Progenitor cell of endocrine pancreas (in vitro differentiated cells): Measurements from ENCODE around the gene TRIM56. TPM values are rescaled to one million over a fixed set of nuclear protein-coding genes. Genes with fewer than 3 reads are reported as not detected.
"Not testable (repeated sequence)": the region's sequence is repeated elsewhere in the genome, so short reads cannot be mapped to it uniquely, and the experiment has no call there.

ENCODE experiments used
- DNase-seq: peaks from one replicate; pipeline ENCODE4 v3.0.0; 2021; ENCODE audit warnings: low spot score; ENCODE audit not compliant: unreplicated experiment
- H3K27ac Mint-ChIP-seq: 2 replicates; pipeline ENCODE4 v1.8.0; 2021; ENCODE audit warnings: mild to moderate bottlenecking, moderate library complexity, mixed read lengths
- H3K27me3 Mint-ChIP-seq: 2 replicates; pipeline ENCODE4 v1.8.0; 2021; ENCODE audit warnings: mixed read lengths
- H3K36me3 Mint-ChIP-seq: 2 replicates; pipeline ENCODE4 v1.8.0; 2022; ENCODE audit warnings: mixed read lengths; ENCODE audit not compliant: insufficient read depth
- H3K4me1 Mint-ChIP-seq: 2 replicates; pipeline ENCODE4 v1.8.0; 2021; ENCODE audit warnings: low read depth, mixed read lengths
- H3K4me3 Mint-ChIP-seq: 2 replicates; pipeline ENCODE4 v1.8.0; 2021; ENCODE audit warnings: low read depth, mild to moderate bottlenecking, moderate library complexity, mixed read lengths
- H3K9me3 Mint-ChIP-seq: 2 replicates; pipeline ENCODE4 v1.8.0; 2021; ENCODE audit warnings: low read depth, mixed read lengths
- CTCF ChIP-seq: fragments of 200-600 bp; sonication (generic); IDR thresholded peaks from one replicate; pipeline ENCODE4 v1.5.0; 2021; ENCODE audit warnings: antibody characterized with exemption, mild to moderate bottlenecking; ENCODE audit not compliant: unreplicated experiment
- total RNA-seq: library from RNA; stranded (reverse); gene quantifications from 2 replicates; pipeline ENCODE4 v1.2.1, GENCODE V29; 2021

The TRIM56 gene
- total RNA-seq, 1 donor from 2014 or later, result 19.3 TPM

- no peaks in the 10 kb centered on the region for H3K36me3 Mint-ChIP-seq
- no peak overlapping the region for H3K27ac Mint-ChIP-seq
- no peaks in the 10 kb centered on the region for H3K4me1 Mint-ChIP-seq
- no peak for DNase-seq
- no peaks in the 10 kb centered on the region for H3K9me3 Mint-ChIP-seq
- H3K27me3 Mint-ChIP-seq, result peaks cover 26% of the 10 kb centered on the region
- TF ChIP-seq CTCF, result no peak
- H3K4me3 Mint-ChIP-seq, result no peak overlapping the region
Observed at GRCh38 chr7:101104193-101104713, 19.0 kb downstream of the TRIM56 start.

GRCh38 chr7:101104799-101105198 is 19.5 kb downstream of the TRIM56 start:
- no peaks in the 10 kb centered on the region for H3K4me1 Mint-ChIP-seq
- no peaks in the 10 kb centered on the region for H3K9me3 Mint-ChIP-seq
- no peak overlapping the region for H3K4me3 Mint-ChIP-seq
- no peak for TF ChIP-seq CTCF
- no peaks in the 10 kb centered on the region for H3K36me3 Mint-ChIP-seq
- H3K27me3 Mint-ChIP-seq, result peaks cover 23% of the 10 kb centered on the region
- H3K27ac Mint-ChIP-seq, result peak overlapping the region; percentile 59
- DNase-seq, result no peak

- DNase-seq, H3K36me3 Mint-ChIP-seq, H3K4me3 Mint-ChIP-seq, H3K9me3 Mint-ChIP-seq, H3K4me1 Mint-ChIP-seq: not testable (repeated sequence)
- Mint-ChIP-seq H3K27me3 (peaks cover 20% of the 10 kb centered on the region), H3K27ac (peak overlapping the region; percentile 59)
Observed at GRCh38 chr7:101105248-101105647, 20.0 kb downstream of the TRIM56 start.

GRCh38 chr7:101106386-101106785 is 21.1 kb downstream of the TRIM56 start:
- TF ChIP-seq CTCF, result no peak
- no peak overlapping the region for H3K27ac Mint-ChIP-seq

GRCh38 chr7:101108330-101108857 is 23.1 kb downstream of the TRIM56 start:
- Mint-ChIP-seq H3K27me3 (peaks cover 8% of the 10 kb centered on the region), H3K9me3 (no peaks in the 10 kb centered on the region), H3K4me1 (no peaks in the 10 kb centered on the region), H3K36me3 (no peaks in the 10 kb centered on the region), H3K27ac (no peak overlapping the region), H3K4me3 (no peak overlapping the region)
- DNase-seq, result no peak
- no peak for TF ChIP-seq CTCF

More at GRCh38 chr7:101106386-101106785, 21.1 kb downstream of the TRIM56 start:
- no peaks in the 10 kb centered on the region for H3K4me1 Mint-ChIP-seq
- H3K36me3 Mint-ChIP-seq, result no peaks in the 10 kb centered on the region
- no peak overlapping the region for H3K4me3 Mint-ChIP-seq
- no peaks in the 10 kb centered on the region for H3K9me3 Mint-ChIP-seq
- H3K27me3 Mint-ChIP-seq, result peaks cover 12% of the 10 kb centered on the region
- DNase-seq, result no peak

- Mint-ChIP-seq H3K9me3 (no peaks in the 10 kb centered on the region), H3K27me3 (peaks cover 6% of the 10 kb centered on the region), H3K36me3 (no peaks in the 10 kb centered on the region), H3K27ac (no peak overlapping the region), H3K4me1 (no peaks in the 10 kb centered on the region), H3K4me3 (no peak overlapping the region)
- DNase-seq, result no peak
- TF ChIP-seq CTCF, result no peak
Observed at GRCh38 chr7:101108961-101109360, 23.7 kb downstream of the TRIM56 start.
